Right lobe of liver (tissue), 4 donors: ENCODE data around the gene SLC13A1.

Experiments
- POLR2A ChIP-seq: fragments of 450-650 bp; IDR thresholded peaks from one replicate; pipeline ENCODE4 v1.6.1; 2017; ENCODE audit warnings: antibody characterized with exemption, mild to moderate bottlenecking
- TF ChIP-seq, protein P1 (sequence below), 4 donors: fragments of 200-600 bp in 3 of 4; fragments of 450-650 bp in 1 of 4; IDR thresholded peaks; one replicate each; pipeline versions ENCODE4 v1.5.1 to v1.8.0; 2016 to 2022; ENCODE audit warnings: antibody characterized with exemption in 4 of 4, mild to moderate bottlenecking in 2 of 4
- donor health status: DM: no; HTN: no; CAD: no.
- donor health status: DM: no; HTN: no; CAD: no.
- donor health status: DM: no; HTN: yes; CAD: no.

- TF ChIP-seq, protein P1, sequence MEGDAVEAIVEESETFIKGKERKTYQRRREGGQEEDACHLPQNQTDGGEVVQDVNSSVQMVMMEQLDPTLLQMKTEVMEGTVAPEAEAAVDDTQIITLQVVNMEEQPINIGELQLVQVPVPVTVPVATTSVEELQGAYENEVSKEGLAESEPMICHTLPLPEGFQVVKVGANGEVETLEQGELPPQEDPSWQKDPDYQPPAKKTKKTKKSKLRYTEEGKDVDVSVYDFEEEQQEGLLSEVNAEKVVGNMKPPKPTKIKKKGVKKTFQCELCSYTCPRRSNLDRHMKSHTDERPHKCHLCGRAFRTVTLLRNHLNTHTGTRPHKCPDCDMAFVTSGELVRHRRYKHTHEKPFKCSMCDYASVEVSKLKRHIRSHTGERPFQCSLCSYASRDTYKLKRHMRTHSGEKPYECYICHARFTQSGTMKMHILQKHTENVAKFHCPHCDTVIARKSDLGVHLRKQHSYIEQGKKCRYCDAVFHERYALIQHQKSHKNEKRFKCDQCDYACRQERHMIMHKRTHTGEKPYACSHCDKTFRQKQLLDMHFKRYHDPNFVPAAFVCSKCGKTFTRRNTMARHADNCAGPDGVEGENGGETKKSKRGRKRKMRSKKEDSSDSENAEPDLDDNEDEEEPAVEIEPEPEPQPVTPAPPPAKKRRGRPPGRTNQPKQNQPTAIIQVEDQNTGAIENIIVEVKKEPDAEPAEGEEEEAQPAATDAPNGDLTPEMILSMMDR (IDR thresholded peaks at IDR 0.05) = no peak
- TF ChIP-seq POLR2A = no peak
These were observed 29.2 kb downstream of the SLC13A1 start for GRCh38 chr7:123170333-123171246.
